Cerebellar nuclear complex (tissue), 1 donor: ENCODE results near the gene SIPA1L3.
"Not testable (repeated sequence)": the region's sequence is repeated elsewhere in the genome, so short reads cannot be mapped to it uniquely, and the experiment has no call there.

Source experiments
- DNase-seq, 2 experiments: peaks; one replicate each; lab custom pipeline; 2025; lab: John Stamatoyannopoulos, UW

Gene SIPA1L3

DNA sequence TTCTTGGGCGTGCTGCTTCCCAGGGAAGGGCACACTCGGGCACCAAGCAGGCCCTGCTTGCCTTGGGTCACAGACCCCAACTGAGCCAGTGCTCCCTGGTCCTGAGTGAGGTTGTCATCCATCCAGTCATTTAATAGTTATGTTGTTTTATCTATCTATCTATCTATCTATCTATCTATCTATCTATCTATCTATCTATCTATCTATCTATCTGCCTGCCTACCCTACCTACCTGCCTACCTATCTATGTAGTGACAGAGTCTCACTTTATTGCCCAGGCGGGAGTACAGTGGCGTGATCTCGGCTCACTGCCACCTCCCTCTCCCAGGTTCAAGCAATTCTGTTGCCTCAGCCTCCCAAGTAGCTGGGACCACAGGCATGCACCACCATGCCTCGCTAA lies 164.0 kb downstream of the SIPA1L3 start:
- DNase-seq, result not testable (repeated sequence)

GRCh38 chr19:38071647-38072046 lies 164.6 kb downstream of the SIPA1L3 start:
- DNase-seq, result no peak

GRCh38 chr19:38072776-38073750 lies 166.1 kb downstream of the SIPA1L3 start:
- DNase-seq, result no peak

DNA sequence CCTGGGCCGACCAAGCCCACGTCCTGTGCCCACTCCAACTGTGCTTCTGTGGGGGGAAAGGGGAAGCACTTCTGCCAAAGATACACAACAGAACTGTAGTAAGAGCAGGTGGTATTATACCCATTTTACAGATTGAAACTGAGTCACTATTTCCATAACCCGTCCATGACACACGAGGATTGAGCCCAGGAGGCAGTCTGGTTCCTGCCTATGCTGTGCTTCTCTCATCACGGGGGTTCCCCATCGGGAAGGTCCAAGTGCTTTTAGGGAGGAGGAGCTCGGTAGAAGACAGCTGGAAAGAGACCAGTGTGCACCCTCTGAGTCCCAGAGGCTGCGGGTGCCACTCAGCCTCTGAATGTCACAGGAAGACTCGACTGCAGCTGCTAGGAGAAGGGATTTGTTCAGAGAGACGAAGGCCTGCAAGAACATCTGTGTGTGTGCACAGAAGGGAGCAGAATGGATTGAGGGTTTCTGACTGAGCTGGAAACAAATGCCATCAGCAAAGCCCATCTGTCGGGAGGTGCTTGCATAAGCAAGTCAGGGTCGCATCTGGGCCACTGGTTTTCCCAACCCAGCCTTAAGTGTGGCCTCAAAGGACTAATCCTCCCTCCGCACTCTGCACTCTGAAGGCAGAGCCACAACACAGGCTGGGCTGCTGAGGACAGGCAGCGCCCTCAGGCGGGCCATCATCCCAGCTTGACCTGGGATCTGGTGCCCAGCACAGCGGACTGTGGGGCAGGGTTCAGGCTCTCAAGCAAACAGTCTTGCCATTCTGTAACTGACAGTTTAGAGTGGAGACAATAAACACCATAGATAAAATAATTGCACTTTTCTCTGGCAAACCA lies 167.1 kb downstream of the SIPA1L3 start:
- no peak for DNase-seq

DNA sequence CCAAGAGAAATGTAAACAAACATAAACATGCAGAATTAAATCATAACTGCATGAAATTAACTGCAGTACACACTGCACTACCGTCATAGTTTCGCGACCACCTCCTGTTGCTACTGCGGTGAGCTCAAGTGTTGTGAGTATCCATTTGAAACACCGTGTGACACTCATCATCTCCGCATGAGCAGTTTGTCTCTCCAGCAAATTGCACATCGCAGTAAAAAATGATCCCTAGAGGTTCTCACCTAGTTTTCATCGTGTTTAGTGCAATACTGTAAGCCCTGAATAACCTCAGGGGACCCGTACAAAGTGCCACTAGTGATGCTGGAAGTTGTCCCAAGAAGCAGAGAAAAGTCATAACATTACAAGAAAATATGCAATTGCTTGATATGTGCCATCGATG lies 169.3 kb downstream of the SIPA1L3 start:
- no peak for DNase-seq

DNA sequence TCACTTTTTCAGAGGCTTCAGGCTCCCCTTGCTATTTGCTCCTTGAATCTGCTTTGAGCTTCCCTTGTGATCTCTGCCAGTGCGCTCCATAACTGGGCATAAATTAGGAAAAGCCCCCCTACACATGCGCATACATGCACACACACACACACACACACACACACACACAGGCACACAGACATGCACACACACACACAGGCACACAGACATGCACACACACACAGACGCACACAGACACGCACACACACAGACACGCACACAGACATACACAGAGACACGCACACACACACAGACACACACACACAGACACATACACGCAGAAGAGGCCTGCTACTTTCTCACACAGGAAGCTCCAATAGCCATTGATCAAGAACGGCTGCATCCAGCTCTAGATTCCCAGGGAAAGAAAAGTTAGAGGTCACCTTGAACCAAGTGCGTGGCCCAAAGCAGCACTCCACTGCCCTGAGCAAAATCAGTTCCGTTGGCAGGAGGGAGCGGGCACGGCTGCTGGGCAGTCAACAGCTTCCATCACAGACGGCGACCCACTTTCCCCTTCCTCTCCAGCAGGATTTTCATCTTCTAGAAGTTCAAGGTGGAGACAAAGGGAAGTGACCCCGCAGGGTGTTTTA lies 171.4 kb downstream of the SIPA1L3 start:
- no peak for DNase-seq

DNA sequence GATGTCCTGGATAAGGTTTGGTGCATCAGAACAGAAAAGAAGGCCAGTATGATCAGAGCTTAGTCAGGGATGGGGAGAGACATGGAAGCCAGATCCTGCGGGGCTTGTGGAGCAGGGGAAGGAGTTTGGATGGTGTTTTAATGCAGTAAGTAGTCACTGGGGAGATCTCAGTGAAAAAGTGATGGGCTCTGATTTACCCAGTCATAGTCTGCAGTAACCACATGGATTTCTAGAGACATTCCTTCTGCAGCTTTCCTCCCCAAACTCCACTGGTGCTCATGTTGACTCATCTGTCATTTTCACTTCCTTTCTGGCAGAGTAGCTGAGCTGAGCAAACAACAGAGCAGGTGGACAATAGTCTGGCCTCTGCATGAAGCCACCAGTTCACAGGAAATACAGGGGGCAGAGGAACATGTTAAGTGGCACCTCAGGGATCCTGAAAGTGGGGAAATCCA lies 172.9 kb downstream of the SIPA1L3 start:
- no peak for DNase-seq

GRCh38 chr19:38081547-38082255 lies 174.7 kb downstream of the SIPA1L3 start:
- no peak for DNase-seq

DNA sequence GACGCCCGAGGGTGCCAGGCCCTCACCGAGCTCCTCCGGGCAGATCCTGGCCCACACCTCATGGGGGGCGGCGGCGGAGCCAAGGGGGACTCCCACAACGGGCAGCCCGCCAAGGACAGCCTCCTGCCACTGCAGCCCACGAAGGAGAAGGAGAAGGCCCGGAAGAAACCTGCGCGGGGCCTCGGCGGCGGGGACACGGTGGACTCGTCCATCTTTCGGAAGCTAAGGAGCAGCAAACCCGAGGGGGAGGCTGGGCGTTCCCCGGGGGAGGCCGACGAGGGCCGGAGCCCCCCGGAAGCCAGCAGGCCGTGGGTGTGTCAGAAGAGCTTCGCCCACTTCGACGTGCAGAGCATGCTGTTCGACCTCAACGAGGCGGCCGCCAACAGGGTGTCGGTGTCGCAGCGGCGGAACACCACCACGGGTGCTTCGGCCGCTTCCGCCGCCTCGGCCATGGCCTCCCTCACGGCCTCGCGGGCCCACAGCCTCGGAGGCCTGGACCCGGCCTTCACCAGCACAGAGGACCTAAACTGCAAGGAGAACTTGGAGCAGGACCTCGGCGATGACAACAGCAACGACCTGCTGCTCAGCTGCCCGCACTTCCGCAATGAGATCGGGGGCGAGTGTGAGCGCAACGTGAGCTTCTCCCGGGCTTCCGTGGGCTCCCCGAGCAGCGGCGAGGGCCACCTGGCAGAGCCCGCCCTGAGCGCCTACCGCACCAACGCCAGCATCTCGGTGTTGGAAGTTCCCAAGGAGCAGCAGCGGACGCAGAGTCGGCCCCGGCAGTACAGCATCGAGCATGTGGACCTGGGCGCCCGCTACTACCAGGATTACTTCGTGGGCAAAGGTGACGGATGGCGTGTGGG lies 175.5 kb downstream of the SIPA1L3 start:
- DNase-seq, result no peak

DNA sequence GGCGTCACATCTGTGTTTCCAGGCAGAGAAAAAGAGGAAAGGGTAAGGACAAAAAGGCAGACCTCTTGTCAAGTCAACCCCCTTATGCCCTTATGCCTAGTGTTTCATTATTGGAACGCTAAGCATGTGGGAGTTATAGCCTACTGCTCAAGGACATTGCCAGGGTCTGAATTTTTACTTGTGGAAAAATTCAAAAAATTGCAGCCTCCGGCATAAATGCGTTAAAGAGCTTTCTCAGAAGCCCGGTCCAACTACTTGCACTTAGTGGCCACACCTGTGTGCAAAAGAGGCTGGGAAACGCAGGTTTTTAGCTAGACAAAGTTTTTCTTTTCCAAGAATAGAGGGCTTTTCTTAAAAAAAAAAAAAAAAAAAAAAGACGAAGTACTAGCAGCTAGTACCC lies 177.2 kb downstream of the SIPA1L3 start:
- no peak for DNase-seq

DNA sequence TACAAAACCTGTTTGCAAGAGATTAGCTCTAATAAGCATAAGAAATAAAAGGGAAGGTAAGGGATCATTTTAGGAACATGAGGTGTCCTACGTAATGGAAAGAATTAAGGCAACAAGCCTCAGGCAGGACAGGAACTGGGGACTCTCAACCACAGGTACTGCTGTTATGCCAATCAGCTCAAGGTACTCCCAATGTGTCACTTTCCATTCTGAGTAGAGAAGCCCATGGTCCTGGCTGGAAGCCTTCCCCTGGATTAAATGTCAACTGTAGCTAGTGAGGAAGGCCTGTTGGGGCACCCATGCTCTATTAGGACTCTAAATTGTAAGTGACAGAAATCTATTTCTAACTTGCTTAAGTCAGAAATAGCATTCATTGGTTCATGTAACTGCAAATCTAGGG lies 182.4 kb downstream of the SIPA1L3 start:
- no peak for DNase-seq

DNA sequence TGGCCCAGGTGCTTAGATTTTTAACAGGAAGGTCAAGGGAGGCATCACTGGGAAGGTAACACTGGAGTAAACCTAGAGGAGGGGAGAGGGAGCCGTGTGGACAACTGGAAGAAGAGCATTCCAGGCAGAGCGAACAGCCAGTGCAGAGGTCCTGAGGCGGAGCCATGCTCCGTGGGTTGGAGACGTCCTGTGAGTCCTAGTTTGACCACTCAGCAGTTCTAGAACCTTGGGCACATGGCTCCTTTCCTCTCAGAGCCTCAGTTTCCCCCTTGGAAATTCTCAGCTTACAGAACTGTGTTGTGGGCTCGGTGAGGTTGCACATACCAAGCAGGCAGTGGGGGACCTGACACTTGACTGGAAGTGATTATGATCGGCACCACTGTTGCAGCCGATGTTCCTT lies 186.1 kb downstream of the SIPA1L3 start:
- DNase-seq, result no peak

- peak; percentile 83 to 88 for DNase-seq
Measured at GRCh38 chr19:38093587-38093986, 186.6 kb downstream of the SIPA1L3 start.

DNA sequence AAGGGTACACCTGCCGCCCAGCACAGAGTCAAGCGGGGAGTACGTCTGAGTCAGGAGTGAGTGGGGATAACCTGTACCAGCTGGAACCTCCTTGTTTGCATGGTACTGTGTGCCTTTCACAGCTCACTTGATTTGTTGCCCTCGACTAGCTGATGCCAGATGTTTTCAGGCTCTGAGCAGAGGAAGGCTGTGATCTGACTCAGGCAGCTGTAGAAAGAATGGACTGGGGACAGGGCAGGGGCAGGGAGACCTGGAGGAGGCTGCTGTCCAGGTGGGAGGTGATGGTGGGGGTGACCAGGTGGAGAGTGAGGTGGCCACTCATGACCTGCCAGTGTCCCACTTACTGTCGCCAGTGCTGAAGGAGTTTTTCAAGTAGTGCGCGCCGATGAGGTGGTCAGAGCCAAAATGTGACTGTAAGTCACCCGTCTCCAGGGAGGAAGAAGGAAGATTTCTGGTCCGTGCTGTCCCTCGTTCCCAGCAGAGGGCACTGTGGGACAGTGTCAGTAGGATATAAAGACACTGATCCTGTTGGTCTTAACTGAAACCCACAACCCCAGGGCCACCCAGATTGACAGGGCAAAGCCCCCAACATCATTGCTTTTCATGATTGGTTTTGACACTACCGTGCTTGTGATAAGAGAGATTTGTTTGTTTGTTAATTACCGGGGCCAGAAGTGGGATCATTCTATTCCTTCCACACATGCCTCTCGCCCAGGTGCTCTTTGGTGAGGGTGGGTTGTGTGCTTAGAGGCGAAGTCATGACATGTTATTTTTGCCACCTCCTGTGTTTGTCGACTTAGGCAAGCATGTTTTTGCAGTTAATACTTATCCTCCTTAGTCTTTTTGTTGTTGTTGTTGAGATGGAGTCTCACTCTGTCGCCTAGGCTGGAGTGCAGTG lies 188.7 kb downstream of the SIPA1L3 start:
- peak in 1 of 2 experiments; percentile 20 for DNase-seq

DNA sequence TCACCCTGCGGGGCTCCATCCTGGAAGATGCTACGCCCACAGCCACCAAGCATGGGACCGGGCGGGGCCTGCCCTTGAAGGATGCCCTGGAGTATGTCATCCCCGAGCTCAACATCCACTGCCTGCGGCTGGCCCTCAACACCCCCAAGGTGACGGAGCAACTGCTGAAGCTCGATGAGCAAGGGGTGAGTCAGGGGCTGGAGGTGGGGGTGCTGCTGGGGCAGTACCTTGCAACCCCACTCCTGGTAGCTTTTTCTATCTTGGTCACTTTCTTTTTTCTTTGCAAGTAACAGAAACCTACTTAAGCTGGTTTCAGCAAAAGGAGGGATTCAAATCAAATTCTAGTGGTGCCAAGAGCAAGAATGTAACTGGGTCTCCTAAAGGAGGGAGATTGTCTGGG lies 193.0 kb downstream of the SIPA1L3 start:
- DNase-seq, result no peak

DNA sequence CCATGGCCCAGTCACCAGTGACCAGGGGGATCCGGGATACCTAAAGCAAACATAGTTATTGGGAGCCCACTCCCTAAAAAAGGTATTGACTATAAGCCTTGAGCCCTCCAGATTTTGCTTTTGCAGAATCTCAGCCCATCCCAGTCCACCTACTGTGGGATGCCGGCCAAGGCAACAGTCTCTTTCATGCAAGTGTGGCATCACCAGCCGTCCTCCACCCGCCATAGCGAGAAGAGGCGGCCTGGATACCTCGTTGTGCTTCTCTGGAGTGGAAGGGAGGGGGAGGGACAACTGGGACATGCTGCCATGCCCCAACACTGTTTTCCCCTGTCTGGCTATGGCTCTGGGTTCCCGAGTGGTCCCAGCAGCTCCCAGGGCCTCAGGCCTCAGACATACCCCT lies 193.6 kb downstream of the SIPA1L3 start:
- DNase-seq, result no peak

DNA sequence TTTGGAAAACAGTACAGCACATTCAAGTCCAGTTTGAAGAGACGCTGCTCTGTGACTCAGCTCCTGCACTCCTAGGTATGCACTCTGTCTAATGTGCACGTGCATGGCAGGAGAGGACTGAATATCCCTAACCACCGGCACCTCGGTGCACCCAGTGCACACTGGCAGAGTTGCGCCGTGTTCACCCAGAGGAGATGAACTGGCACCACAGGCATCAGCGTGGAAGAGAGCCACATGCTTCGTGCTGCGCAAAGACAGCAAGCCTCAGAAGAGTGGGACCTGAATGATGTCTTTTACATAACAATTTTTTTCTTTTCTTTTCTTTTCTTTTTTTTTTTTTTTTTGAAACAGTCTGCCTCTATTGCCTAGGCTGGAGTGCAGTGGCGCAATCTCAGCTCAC lies 194.7 kb downstream of the SIPA1L3 start:
- no peak for DNase-seq

- no peak for DNase-seq
Measured at GRCh38 chr19:38105574-38105973, 198.6 kb downstream of the SIPA1L3 start.

DNA sequence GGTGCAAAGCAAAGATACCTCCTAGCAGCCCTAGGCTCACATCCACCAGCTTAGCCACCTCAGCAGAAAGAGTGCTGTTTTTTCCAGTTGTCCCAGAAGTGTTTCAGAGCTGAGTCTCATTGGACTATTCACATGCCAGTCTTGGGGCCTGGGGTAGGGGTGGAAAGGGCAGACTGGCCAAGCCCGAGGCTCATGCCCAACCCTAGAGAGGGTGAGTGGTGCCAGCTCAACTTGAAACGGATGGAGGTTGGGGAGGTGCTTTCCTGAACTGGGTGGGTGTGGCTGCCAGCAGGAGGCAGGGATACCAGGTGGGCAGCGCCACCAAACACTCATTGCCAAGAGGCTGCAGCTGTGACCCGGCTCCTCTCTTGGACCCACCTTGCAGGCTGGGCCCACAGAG lies 200.1 kb downstream of the SIPA1L3 start:
- DNase-seq, result no peak

DNA sequence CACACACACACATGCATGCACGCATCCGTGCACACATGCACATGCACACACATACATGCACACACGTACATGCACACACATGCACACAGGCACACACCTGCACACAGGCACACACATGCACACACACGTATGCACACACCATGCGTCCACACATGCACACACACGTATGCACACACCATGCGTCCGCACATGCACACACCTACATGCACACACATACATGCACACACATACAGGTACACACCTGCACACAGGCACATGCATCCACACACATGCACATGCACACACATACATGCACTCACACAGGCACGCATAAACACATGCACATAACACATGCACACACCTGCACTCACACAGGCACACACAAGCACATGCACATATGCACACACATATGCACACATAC lies 204.9 kb downstream of the SIPA1L3 start:
- no peak for DNase-seq
